Measurements from ENCODE around the gene SYNGAP1.
A peak's percentile ranks its signal among the peaks of the same experiment; 100 is the strongest.

Gene SYNGAP1

DNA sequence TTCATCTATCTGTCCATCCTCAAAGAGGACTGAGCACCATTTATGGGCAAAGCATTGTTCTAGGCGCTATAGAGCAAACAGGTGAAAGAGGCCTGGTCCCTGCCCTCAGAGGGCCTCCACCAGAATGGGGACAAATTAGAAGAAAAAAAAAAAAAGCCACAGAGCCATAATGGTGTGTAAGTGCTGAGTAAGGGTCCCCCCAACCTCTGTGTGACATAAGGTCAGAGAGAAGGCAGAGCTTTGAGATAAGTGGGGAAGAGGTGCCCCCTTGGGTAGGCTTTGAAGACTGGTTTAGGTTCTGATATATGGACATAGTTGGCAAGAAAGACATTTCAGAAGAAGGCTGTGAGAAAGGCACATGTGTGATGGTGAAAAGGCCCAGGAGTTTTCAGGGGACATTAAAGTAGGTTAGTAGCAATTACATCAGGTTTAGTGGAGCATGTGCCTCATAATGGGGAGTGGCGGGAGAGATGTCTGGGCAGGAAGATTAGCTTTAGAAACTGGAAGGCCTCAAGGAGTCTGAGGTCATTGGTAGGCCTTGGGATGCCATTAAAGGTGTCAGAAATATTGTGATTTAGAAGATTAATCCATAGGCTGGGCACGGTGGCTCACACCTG lies 19.2 kb downstream of the SYNGAP1 start:
- no peak for DNase-seq (ENCODE audit: low spot score)

GRCh38 chr6:33439956-33440648 lies 20.2 kb downstream of the SYNGAP1 start:
- DNase-seq (ENCODE audit: low spot score) = no peak

- DNase-seq (ENCODE audit: low spot score) = no peak
Measured at GRCh38 chr6:33440649-33441309, 20.9 kb downstream of the SYNGAP1 start.

- DNase-seq (ENCODE audit: low spot score) = no peak
Measured at GRCh38 chr6:33441457-33441856, 21.6 kb downstream of the SYNGAP1 start.

GRCh38 chr6:33442283-33442682 lies 22.4 kb downstream of the SYNGAP1 start:
- no peak for DNase-seq (ENCODE audit: low spot score)

- no peak for DNase-seq (ENCODE audit: low spot score)
Measured at GRCh38 chr6:33443025-33443424, 23.2 kb downstream of the SYNGAP1 start.

GRCh38 chr6:33443619-33444504 lies 24.0 kb downstream of the SYNGAP1 start:
- DNase-seq (ENCODE audit: low spot score) = no peak

DNA sequence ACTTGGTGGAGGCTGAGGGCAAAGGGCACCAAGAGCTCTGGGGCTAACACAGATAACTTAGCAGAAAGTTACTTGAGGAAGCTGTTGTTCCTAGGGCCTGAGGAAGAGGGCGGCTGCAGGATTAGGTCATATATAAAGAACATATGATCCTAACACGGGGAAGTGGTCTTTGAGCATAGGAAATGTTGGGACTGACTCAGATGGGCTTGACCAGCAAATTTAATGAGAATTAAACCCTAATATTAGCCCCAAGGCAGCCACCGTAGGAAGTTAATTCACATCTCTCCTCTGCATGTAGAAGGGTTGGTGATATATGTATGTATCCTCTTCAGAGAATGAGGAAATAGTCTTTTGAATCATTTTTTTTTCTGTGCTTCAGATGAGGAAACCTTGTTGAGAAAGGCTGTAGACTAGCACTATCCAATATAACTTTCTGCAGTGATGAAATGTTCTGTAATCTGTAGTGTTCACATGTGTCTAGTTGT lies 25.3 kb downstream of the SYNGAP1 start:
- DNase-seq (ENCODE audit: low spot score) = no peak

- DNase-seq (ENCODE audit: low spot score) = no peak
Measured at GRCh38 chr6:33446356-33446755, 26.5 kb downstream of the SYNGAP1 start.

DNA sequence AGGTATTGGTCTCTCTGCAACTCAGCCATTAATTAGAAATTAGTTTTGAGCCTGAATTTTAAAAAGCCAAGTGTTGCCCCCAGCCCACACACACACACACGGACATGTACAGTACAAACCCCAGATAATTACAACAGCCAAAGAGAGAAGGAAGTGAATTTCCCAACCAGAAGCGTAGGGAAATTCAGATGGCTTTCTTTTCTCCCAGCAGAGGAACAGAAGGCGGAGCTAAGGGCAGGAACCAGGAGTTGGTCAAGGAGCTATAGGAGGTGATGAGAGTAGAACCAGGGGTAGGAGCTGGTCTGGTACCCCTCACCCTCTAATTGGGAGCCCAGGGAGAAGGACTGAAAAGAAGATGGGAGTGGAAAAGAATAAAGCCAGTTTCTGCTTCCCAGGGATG lies 30.6 kb downstream of the SYNGAP1 start:
- DNase-seq (ENCODE audit: low spot score) = no peak

- no peak for DNase-seq (ENCODE audit: low spot score)
Measured at GRCh38 chr6:33451606-33452005, 31.7 kb downstream of the SYNGAP1 start.

GRCh38 chr6:33452496-33452895 lies 32.6 kb downstream of the SYNGAP1 start:
- no peak for DNase-seq (ENCODE audit: low spot score)

DNA sequence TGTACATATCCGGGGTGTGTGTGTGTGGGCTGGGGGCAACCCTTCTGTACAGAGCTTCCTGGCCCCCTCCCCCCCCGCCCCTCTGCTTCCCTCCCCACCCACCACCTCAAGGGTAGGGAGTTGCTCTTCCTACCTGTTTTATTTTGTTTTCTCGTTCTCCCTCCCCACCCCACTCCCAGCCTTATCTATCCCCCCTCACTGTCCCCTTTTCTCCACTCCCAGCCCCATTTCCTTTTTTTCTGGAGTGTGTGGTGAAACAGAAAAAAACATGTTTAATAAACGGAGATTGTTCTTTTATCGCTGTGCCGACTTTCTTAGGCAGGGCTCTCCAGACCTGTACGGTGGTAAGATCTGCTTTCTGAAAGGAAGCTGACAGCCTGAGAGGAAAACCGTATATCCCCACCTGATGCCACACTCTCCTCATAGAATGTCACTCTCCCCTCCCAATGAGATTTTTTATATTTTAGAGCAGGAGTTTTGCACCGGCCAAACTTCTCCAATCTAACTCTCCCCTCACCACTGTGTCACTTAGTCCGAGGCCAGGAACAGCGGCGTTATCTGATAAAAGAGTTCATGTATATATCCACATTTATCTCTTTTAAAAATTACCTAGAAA lies 33.6 kb downstream of the SYNGAP1 start:
- no peak for DNase-seq (ENCODE audit: low spot score)

- DNase-seq (ENCODE audit: low spot score) = peak; percentile 99
Measured at GRCh38 chr6:33454009-33454946, 34.4 kb downstream of the SYNGAP1 start, which contains the start of gene ZBTB9. Gene ZBTB9 (plus strand): TSS chr6:33454576. CDS start chr6:33455101, 525 bp downstream.

DNA sequence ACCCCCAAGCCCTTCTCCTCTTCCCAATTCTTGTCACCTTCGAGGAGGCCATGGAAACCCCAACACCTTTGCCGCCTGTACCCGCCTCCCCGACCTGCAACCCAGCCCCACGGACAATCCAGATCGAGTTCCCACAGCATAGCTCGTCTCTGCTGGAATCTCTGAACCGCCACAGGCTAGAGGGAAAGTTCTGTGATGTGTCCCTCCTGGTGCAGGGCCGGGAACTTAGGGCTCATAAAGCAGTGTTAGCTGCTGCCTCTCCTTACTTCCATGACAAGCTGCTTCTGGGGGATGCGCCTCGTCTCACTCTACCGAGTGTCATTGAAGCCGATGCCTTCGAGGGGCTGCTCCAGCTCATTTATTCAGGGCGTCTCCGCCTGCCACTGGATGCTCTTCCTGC lies 35.2 kb downstream of the SYNGAP1 start:
- DNase-seq (ENCODE audit: low spot score) = no peak

DNA sequence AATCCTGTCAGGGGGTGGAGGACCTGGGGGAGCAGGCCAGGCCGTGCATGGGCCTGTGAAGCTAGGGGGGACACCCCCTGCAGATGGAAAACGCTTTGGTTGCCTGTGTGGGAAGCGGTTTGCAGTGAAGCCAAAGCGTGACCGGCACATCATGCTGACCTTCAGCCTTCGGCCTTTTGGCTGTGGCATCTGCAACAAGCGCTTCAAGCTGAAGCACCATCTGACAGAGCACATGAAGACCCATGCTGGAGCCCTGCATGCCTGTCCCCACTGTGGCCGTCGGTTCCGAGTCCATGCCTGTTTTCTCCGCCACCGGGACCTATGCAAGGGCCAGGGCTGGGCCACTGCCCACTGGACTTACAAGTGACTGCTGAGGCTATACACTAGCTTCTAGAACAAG lies 36.3 kb downstream of the SYNGAP1 start:
- DNase-seq (ENCODE audit: low spot score) = no peak

DNA sequence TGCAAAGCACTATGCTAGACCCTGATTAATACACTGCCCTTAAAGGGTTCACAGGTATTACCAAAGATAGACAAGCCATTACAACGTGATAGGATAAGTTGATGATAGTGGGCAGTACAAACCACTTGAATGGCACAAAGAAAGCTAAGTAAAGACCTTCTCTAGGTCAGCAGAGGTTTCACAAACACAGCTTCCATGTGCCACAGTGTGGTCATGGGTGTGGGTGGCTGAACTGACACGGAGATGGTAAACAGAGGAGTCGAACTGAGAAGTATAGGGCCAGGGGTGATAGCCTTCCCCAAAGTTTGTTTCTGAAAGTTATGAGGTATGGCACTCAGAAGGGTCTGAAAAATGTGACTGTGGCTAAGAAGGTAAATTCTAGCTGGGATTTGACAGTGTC lies 38.8 kb downstream of the SYNGAP1 start:
- DNase-seq (ENCODE audit: low spot score) = no peak

GRCh38 chr6:33459226-33459625 lies 39.4 kb downstream of the SYNGAP1 start:
- no peak for DNase-seq (ENCODE audit: low spot score)

GRCh38 chr6:33466075-33466735 lies 46.3 kb downstream of the SYNGAP1 start:
- no peak for DNase-seq (ENCODE audit: low spot score)

- DNase-seq (ENCODE audit: low spot score) = no peak
Measured at GRCh38 chr6:33467091-33467490, 47.2 kb downstream of the SYNGAP1 start.

Data from germinal center (tissue), 1 donor.